Measurements from ENCODE around the gene F8.

DNA sequence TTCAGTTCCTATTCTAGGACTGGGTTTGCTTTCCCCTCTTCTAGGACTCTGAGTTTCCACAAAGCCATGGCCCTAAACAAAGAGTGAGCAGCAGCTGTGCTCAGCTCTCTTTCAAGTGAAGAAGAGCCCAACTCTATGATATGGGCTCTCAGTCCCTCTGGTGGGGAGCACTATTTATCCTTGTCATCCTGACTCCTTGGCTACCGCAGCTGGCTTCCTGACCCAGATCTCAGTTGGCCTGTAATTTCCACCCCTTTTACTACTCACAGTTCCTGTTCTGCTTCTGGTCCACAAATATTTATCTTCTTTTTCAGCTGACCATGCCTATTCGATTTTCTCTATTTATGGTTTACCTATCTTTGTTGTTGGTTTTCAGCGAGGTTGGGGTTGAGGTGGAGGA is 33.8 kb downstream of the F8 start:
- TF ChIP-seq, protein P1, sequence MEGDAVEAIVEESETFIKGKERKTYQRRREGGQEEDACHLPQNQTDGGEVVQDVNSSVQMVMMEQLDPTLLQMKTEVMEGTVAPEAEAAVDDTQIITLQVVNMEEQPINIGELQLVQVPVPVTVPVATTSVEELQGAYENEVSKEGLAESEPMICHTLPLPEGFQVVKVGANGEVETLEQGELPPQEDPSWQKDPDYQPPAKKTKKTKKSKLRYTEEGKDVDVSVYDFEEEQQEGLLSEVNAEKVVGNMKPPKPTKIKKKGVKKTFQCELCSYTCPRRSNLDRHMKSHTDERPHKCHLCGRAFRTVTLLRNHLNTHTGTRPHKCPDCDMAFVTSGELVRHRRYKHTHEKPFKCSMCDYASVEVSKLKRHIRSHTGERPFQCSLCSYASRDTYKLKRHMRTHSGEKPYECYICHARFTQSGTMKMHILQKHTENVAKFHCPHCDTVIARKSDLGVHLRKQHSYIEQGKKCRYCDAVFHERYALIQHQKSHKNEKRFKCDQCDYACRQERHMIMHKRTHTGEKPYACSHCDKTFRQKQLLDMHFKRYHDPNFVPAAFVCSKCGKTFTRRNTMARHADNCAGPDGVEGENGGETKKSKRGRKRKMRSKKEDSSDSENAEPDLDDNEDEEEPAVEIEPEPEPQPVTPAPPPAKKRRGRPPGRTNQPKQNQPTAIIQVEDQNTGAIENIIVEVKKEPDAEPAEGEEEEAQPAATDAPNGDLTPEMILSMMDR (IDR thresholded peaks at IDR 0.05): no peak
- TF ChIP-seq POLR2AphosphoS5 (IDR thresholded peaks at IDR 0.05; ENCODE audit: low read depth, low read length): no peak
